GM23248 (cell line): ENCODE data around the gene WDR64.

Experiments
- EZH2 ChIP-seq: fragments of 200-600 bp; sonication (generic); IDR thresholded peaks from 2 replicates; pipeline ENCODE4 v1.6.1; 2018; ENCODE audit warnings: antibody characterized with exemption, mild to moderate bottlenecking; ENCODE audit not compliant: insufficient read depth, poor library complexity, severe bottlenecking
- EZH2phosphoT487 ChIP-seq: fragments of 200-600 bp; sonication (generic); IDR thresholded peaks from 2 replicates; pipeline ENCODE4 v1.6.1; 2018; ENCODE audit warnings: antibody characterized with exemption, moderate library complexity, mild to moderate bottlenecking, low read depth; ENCODE audit not compliant: insufficient read depth

DNA sequence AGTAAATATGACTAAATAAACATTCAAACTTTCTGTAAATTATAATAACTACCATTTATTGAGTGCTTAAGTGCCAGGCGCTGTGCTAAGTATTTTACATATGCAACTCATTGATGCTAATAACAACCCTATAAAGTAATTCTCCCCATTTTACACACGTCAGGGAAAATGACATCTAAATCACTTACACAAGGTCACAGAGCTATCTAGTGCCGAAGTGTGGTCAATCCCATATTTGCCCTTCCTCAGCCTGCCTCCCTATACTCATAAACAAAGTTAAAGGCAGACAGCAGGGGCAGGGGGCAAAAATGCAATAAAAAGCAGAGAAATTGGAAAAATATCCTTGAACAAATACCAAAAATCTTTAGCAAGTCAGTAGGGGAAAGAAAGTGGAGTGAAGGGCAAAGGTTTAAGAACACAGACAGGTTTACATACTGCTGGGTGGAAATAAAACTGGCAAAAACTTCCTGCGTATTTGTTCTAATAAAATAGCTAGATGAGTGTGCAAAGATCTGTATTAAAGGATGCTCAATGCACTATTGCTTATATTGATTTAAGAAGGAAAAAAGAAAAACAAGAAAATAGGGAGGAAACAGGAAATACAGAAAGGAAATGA, 72.8 kb downstream of the WDR64 start:
- TF ChIP-seq EZH2 (no peak), EZH2phosphoT487 (no peak)
